GM12801 (cell line): ENCODE measurements around the gene RAB1B.

Experiments used
- TF ChIP-seq, protein P1 (sequence below): IDR thresholded peaks from one replicate; pipeline ENCODE4 v1.5.1; 2011; ENCODE audit warnings: control low read depth; ENCODE audit not compliant: insufficient read length; ENCODE audit errors: extremely low read depth

RAB1B gene

DNA sequence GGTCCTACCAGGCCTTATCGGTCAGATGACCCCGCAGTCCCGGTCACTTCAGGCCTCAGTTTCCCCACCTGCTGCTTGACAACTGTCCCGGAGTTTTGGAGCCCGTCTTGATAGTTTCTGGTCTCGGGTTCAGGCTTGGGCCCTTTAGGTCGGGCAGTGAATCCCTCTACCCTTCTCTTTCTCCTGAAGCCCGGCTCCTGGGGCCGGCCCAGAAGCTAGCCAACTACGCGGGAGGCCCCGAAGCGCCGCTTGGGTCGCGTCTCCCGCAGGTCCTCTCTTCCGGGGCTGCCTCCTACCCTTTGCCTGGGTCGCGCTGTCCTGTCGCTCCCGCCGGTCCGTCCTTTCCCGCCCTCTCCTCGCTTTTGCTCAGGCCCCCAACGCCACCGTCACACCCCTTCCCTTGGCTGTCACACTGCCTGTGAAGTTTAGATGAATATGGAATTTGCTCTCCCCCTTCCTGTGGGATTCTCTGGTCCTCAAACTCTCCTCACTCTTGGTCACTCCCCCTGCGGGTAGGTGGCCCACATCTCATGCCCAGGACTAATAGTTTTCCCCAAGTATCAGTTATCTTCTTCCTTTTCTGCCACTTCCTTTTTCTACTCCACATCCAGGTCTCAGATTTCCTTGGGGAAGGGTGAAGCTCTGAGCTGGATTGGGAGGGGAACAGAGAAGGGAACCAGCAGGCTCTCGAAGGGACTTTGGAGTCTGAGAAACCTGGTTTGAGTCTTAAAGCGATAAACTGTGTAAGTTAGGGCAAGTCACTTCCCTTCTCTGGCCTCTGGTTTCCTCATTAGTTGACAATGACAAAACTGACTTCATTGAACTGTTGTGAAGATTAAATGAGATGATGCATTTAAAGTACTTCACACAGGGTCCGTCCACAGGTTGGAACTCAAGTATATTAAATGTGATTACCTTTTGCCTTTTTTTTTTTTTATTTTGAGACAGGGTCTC lies 790 bp downstream of the RAB1B start:
- TF ChIP-seq, protein P1, sequence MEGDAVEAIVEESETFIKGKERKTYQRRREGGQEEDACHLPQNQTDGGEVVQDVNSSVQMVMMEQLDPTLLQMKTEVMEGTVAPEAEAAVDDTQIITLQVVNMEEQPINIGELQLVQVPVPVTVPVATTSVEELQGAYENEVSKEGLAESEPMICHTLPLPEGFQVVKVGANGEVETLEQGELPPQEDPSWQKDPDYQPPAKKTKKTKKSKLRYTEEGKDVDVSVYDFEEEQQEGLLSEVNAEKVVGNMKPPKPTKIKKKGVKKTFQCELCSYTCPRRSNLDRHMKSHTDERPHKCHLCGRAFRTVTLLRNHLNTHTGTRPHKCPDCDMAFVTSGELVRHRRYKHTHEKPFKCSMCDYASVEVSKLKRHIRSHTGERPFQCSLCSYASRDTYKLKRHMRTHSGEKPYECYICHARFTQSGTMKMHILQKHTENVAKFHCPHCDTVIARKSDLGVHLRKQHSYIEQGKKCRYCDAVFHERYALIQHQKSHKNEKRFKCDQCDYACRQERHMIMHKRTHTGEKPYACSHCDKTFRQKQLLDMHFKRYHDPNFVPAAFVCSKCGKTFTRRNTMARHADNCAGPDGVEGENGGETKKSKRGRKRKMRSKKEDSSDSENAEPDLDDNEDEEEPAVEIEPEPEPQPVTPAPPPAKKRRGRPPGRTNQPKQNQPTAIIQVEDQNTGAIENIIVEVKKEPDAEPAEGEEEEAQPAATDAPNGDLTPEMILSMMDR = no peak

DNA sequence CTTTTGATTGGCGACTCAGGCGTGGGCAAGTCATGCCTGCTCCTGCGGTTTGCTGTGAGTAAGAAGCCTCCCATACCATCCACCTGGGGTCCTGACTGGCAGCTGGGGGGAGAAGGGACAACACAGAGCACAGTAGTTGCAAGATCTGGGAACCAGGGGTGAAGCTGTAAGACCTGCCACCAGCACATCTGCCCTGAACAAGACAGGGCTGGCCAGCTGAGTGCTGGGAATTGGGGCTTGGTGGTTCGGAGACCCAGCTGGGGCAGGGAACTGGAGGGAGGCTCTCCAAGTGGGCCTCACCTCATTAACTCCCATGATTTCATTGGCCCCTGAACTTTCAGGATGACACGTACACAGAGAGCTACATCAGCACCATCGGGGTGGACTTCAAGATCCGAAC lies 3.4 kb downstream of the RAB1B start:
- TF ChIP-seq, protein P1 = no peak

DNA sequence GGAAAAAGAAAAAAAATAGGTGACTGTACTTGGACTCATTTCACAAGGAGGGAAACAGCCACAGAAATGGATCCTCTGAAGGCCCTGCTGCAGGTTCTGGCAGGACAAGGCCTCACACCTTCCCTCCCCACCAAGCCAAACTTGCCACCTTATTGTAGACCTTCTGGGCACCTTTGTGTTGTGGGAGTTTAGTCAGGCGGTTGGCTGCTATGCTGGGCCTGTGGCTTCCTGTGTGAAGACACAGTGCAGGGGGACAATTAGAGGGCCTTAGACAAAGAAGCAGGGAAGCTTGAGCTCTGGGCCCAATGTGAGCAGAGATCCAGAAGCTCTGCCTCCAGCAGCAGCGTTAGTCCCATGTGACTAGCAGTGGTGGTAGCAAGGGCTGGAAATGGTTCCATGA lies 4.2 kb downstream of the RAB1B start:
- TF ChIP-seq, protein P1 = no peak

DNA sequence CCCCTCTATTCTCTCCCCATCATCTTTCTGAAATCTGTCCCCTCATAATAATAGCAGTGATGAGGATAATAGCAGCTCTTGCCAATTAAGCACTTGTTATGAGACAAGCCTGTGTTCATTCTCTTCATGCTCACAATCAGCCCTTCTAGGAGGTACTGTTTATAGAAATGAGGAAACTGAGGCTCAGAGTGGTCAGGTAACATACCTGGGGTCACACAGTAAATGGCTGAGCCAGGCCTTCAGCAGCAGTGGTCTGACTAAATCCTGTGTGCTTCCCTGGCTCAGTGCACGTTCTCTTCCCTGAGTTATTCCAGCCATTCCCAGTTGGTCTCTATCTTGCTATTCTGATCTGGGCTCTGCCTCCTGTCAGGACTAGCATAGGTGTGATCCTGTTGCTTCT lies 5.8 kb downstream of the RAB1B start:
- TF ChIP-seq, protein P1 = no peak

DNA sequence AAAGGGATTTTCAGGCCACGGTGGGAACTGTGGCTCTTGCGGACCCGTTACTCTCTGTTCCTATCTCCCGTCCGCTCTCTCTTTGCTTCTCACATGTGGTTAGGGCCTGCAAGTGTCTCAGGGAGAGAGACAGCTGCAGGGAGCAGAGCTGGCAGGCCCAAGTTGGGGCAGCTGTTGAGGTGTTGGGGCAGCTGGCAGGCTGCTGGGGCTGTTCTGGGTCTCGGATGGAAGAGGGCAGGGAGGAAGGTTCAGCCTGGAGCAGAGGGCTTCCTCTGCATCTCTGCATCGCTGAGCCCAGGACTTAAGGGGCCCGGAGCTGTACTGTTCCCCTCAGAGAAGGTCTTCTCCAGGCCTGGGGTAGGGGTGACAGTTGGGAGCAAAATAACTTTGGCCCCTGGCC lies 7.0 kb downstream of the RAB1B start:
- TF ChIP-seq, protein P1 = no peak

DNA sequence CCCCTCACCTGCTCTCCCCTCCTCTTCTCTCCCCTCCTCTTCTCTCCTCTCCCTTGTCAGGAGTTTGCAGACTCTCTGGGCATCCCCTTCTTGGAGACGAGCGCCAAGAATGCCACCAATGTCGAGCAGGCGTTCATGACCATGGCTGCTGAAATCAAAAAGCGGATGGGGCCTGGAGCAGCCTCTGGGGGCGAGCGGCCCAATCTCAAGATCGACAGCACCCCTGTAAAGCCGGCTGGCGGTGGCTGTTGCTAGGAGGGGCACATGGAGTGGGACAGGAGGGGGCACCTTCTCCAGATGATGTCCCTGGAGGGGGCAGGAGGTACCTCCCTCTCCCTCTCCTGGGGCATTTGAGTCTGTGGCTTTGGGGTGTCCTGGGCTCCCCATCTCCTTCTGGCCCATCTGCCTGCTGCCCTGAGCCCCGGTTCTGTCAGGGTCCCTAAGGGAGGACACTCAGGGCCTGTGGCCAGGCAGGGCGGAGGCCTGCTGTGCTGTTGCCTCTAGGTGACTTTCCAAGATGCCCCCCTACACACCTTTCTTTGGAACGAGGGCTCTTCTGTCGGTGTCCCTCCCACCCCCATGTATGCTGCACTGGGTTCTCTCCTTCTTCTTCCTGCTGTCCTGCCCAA lies 7.7 kb downstream of the RAB1B start:
- TF ChIP-seq, protein P1 = no peak

DNA sequence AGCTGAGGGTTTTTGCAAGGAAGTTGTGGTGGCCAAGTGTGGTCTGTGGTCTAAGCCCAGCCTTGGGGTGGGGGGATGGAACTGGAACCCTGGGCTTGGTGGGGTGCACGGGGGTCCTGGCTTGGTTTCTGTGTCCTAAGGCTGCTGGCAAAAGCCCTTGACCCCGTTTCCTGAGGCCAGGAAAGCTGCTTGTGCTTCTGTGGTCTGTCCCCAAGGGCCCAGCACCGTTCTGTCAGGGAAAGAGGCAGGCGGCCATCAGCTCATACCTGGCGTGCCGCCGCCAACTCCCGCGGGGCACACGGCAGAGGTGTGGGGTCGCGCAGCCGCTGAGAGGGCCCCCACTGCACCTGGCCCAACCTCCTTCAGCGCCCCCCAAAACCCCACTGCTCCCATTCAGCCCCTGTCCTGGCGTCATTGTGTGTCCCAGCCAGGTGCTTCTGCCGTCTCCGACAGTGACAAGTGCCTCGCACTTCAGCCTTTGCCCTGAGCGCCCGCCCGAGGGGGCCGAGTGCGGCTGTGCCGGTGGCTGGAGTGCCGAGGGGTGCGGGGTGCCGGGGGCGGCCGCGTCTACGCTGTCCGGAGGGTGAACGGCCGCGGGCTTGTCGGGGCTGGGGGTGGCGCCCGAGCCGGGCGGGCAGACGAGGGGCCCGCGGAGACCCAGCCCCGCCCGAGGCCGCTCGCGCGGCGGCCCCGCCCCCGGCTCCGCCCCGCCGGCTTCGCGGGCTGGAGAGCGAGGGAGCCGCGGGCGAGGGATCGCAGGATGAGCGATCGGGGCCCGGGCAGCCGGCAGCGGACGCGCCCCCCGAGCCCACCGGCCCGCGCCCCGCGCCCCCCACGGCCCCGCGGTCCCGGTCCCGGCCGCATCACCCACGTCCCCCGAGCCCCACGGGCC lies 9.3 kb downstream of the RAB1B start, which contains the start of gene CNIH2:
TSS of gene CNIH2 (plus strand) at position 705 of the 892 bp plus-strand sequence. CDS start 282 bp downstream, outside the sequence.
- TF ChIP-seq, protein P1 = no peak
